HepG2 (cell line): Measurements from ENCODE around the gene ZNF626. TPM values are rescaled to one million over a fixed set of nuclear protein-coding genes. Genes with fewer than 3 reads are reported as not detected.
A peak's percentile ranks its signal among the peaks of the same experiment; 100 is the strongest.

ENCODE experiments used
- DMTF1 ChIP-seq: sonication (generic); formaldehyde crosslinking; IDR thresholded peaks from 2 replicates; pipeline ENCODE4 v1.4.0; 2020; ENCODE audit warnings: mild to moderate bottlenecking, missing genetic modification reagents
- ETV6 ChIP-seq: sonication (generic); formaldehyde crosslinking; conservative IDR thresholded peaks from 2 replicates; pipeline ENCODE4 v1.4.0; 2020; ENCODE audit warnings: missing genetic modification reagents
- PRDM15 ChIP-seq: sonication (generic); formaldehyde crosslinking; IDR thresholded peaks from 2 replicates; pipeline ENCODE4 v1.4.0; 2020; ENCODE audit warnings: missing genetic modification reagents
- SNAPC2 ChIP-seq: sonication (generic); formaldehyde crosslinking; IDR thresholded peaks from 2 replicates; pipeline ENCODE4 v1.8.1; 2022; ENCODE audit warnings: mild to moderate bottlenecking, missing genetic modification reagents
- TAF1 ChIP-seq: sonication (generic); formaldehyde crosslinking; IDR thresholded peaks from 2 replicates; pipeline ENCODE4 v1.4.0; 2020; ENCODE audit warnings: missing genetic modification reagents
- TFDP1 ChIP-seq: IDR thresholded peaks from 2 replicates; pipeline ENCODE4 v1.6.1; 2016; ENCODE audit warnings: missing compliant biosample characterization, missing genetic modification reagents, borderline replicate concordance
- ZBTB10 ChIP-seq: sonication (generic); formaldehyde crosslinking; IDR thresholded peaks from 2 replicates; pipeline ENCODE4 v1.4.0; 2020; ENCODE audit warnings: missing genetic modification reagents, borderline replicate concordance
- ZBTB44 ChIP-seq: sonication (generic); formaldehyde crosslinking; IDR thresholded peaks from 2 replicates; pipeline ENCODE4 v1.4.0; 2020; ENCODE audit warnings: missing genetic modification reagents
- ZFP36L2 ChIP-seq: sonication (generic); formaldehyde crosslinking; IDR thresholded peaks from 2 replicates; pipeline ENCODE4 v1.4.0; 2020; ENCODE audit warnings: missing genetic modification reagents
- ZKSCAN5 ChIP-seq: sonication (generic); formaldehyde crosslinking; IDR thresholded peaks from 2 replicates; pipeline ENCODE4 v1.5.1; 2020; ENCODE audit warnings: mild to moderate bottlenecking, missing genetic modification reagents
- ZMAT3 ChIP-seq: sonication (generic); formaldehyde crosslinking; conservative IDR thresholded peaks from 2 replicates; pipeline ENCODE4 v1.7.0; 2021; ENCODE audit warnings: missing genetic modification reagents
- ZNF274 ChIP-seq: sonication (generic); formaldehyde crosslinking; IDR thresholded peaks from 2 replicates; pipeline ENCODE4 v1.5.1; 2020; ENCODE audit warnings: mild to moderate bottlenecking, missing genetic modification reagents
- ZNF3 ChIP-seq: IDR thresholded peaks from 2 replicates; pipeline ENCODE4 v1.7.0; 2017; ENCODE audit warnings: inconsistent platforms
- ZNF34 ChIP-seq: sonication (generic); formaldehyde crosslinking; IDR thresholded peaks from 2 replicates; pipeline ENCODE4 v1.4.0; 2020; ENCODE audit warnings: mild to moderate bottlenecking, missing genetic modification reagents, borderline replicate concordance
- ZNF547 ChIP-seq: sonication (generic); formaldehyde crosslinking; IDR thresholded peaks from 2 replicates; pipeline ENCODE4 v1.5.1; 2020; ENCODE audit warnings: mild to moderate bottlenecking, missing genetic modification reagents
- ZNF614 ChIP-seq: IDR thresholded peaks from 2 replicates; pipeline ENCODE4 v1.6.1; 2018; ENCODE audit warnings: missing biosample characterization, missing genetic modification reagents, inconsistent platforms, borderline replicate concordance
- ZNF747 ChIP-seq: sonication (generic); formaldehyde crosslinking; IDR thresholded peaks from 2 replicates; pipeline ENCODE4 v1.8.1; 2023; ENCODE audit warnings: missing genetic modification reagents, mild to moderate bottlenecking, borderline replicate concordance
- ZNF773 ChIP-seq: sonication (generic); formaldehyde crosslinking; IDR thresholded peaks from 2 replicates; pipeline ENCODE4 v1.4.0; 2020; ENCODE audit warnings: missing genetic modification reagents, borderline replicate concordance
- ZNF878 ChIP-seq: sonication (generic); formaldehyde crosslinking; IDR thresholded peaks from 2 replicates; pipeline ENCODE4 v1.8.1; 2023; ENCODE audit warnings: mild to moderate bottlenecking, missing genetic modification reagents, moderate library complexity
- polyA plus RNA-seq, 8 experiments: library from polyadenylated mRNA; depleted of rRNA in 3 of 8; stranded (reverse) in 7 of 8; unstranded in 1 of 8; fragments of >200 nt; fragmentation: Illumina TruSeq in 4 of 8; extraction: Trizol in 4 of 8; gene quantifications; 2 replicates each; pipeline versions ENCODE4 v1.2.1 to v1.2.3, GENCODE V29; 2011 to 2016; ENCODE audit warnings: low read depth in 4 of 8, missing spikeins in 1 of 8, mixed read lengths in 1 of 8; ENCODE audit not compliant: insufficient read depth in 1 of 8
- total RNA-seq, 5 experiments: library from RNA; depleted of rRNA; stranded (reverse); fragments of >200 nt; fragmentation: Illumina TruSeq; extraction: Trizol; gene quantifications; 2 replicates each; pipeline ENCODE4 v1.2.3, GENCODE V29; 2016; ENCODE audit warnings: low read depth in 1 of 5

ZNF626 gene
- total and polyA plus RNA-seq, 2 of the 13 experiments (the other 11 are each of a cell fraction or from before 2014, with no cell fraction given), result 3.5 to 4.1 TPM

- TF ChIP-seq ZBTB10 (CRISPR knock-in tag) (no peak), PRDM15 (CRISPR knock-in tag) (no peak), ZNF547 (CRISPR knock-in tag) (no peak), ZFP36L2 (CRISPR knock-in tag) (no peak), DMTF1 (CRISPR knock-in tag) (no peak), ZBTB44 (CRISPR knock-in tag) (no peak), ZKSCAN5 (no peak), ZNF3 (CRISPR knock-in tag) (no peak), ZNF747 (no peak), ZNF274 (CRISPR knock-in tag) (no peak), ZNF614 (no peak), TFDP1 (no peak), ZNF34 (CRISPR knock-in tag) (no peak), ZNF773 (no peak), ZMAT3 (no peak), TAF1 (CRISPR knock-in tag) (peak; percentile 69), ZNF878 (CRISPR knock-in tag) (no peak), ETV6 (CRISPR knock-in tag) (no peak), SNAPC2 (CRISPR knock-in tag) (no peak)
Measured at GRCh38 chr19:20661150-20661819, at the start of gene ZNF626 (continued).
